HEK293 (cell line): ENCODE measurements around the gene SLU7.
A peak's percentile ranks its signal among the peaks of the same experiment; 100 is the strongest.

Source experiments
- CTCF ChIA-PET: fragments of 350-600 bp; formaldehyde crosslinking; extraction: SDS; loops from one replicate; lab custom pipeline; 2021; ENCODE audit warnings: antibody characterized with exemption; lab: Yijun Ruan, JAX
- POLR2A ChIA-PET: fragments of 300-600 bp; formaldehyde crosslinking; extraction: SDS; loops from one replicate; lab custom pipeline; 2020; ENCODE audit warnings: antibody characterized with exemption, inconsistent platforms; lab: Yijun Ruan, JAX
- H3K27ac ChIP-seq: fragments of 200-500 bp; sonication (Bioruptor generic); 2 replicates; pipeline ENCODE4 v1.5.1; 2014; ENCODE audit warnings: low read depth, low read length, control low read depth, inconsistent platforms; ENCODE audit errors: extremely low read depth
- H3K36me3 ChIP-seq, 2 experiments: fragments of 200-500 bp in 1 of 2; sonication (Bioruptor generic) in 1 of 2; 1 replicate in 1 of 2; 2 replicates in 1 of 2; pipeline ENCODE4 v1.5.1; 2014 to 2017; ENCODE audit warnings: inconsistent platforms in 2 of 2, low read length in 2 of 2; ENCODE audit not compliant: control insufficient read depth in 2 of 2, insufficient read depth in 1 of 2
- H3K4me1 ChIP-seq: fragments of 200-500 bp; sonication (Bioruptor generic); 2 replicates; pipeline ENCODE4 v1.5.1; 2014; ENCODE audit warnings: mild to moderate bottlenecking, low read length, inconsistent platforms; ENCODE audit not compliant: control insufficient read depth, insufficient read depth
- H3K4me3 ChIP-seq: 2 replicates; pipeline ENCODE4 v1.5.1; 2011; ENCODE audit warnings: low read depth, mild to moderate bottlenecking, control low read depth, low read length, moderate library complexity
- H3K9me3 ChIP-seq: fragments of 200-500 bp; sonication (Bioruptor generic); 2 replicates; pipeline ENCODE4 v1.5.1; 2014; ENCODE audit warnings: low read depth, low read length, inconsistent platforms; ENCODE audit not compliant: control insufficient read depth, insufficient read depth
- EGR2 ChIP-seq: fragments of 450-650 bp; formaldehyde crosslinking; IDR thresholded peaks from 2 replicates; pipeline ENCODE4 v1.5.1; 2016; ENCODE audit warnings: low read depth, missing biosample characterization, missing genetic modification characterization
- FEZF1 ChIP-seq: fragments of 450-650 bp; formaldehyde crosslinking; IDR thresholded peaks from 2 replicates; pipeline ENCODE4 v1.5.1; 2016; ENCODE audit warnings: missing biosample characterization, missing genetic modification characterization
- GFI1B ChIP-seq: fragments of 450-650 bp; formaldehyde crosslinking; IDR thresholded peaks from 2 replicates; pipeline ENCODE4 v1.5.1; 2016; ENCODE audit warnings: missing biosample characterization, missing genetic modification characterization
- KLF16 ChIP-seq: fragments of 450-650 bp; formaldehyde crosslinking; IDR thresholded peaks from 2 replicates; pipeline ENCODE4 v1.5.1; 2017; ENCODE audit warnings: missing biosample characterization, missing genetic modification characterization
- KLF8 ChIP-seq: fragments of 450-650 bp; formaldehyde crosslinking; IDR thresholded peaks from 2 replicates; pipeline ENCODE4 v1.5.1; 2016; ENCODE audit warnings: missing biosample characterization, missing genetic modification characterization
- PATZ1 ChIP-seq: fragments of 450-650 bp; formaldehyde crosslinking; IDR thresholded peaks from 2 replicates; pipeline ENCODE4 v1.5.1; 2016; ENCODE audit warnings: missing biosample characterization, missing genetic modification characterization
- PRDM1 ChIP-seq: fragments of 450-650 bp; formaldehyde crosslinking; IDR thresholded peaks from 2 replicates; pipeline ENCODE4; 2016; ENCODE audit warnings: missing biosample characterization, missing genetic modification characterization
- RBAK ChIP-seq: fragments of 450-650 bp; formaldehyde crosslinking; IDR thresholded peaks from 2 replicates; pipeline ENCODE4 v1.5.1; 2016; ENCODE audit warnings: missing biosample characterization, missing genetic modification characterization
- SALL2 ChIP-seq: fragments of 450-650 bp; formaldehyde crosslinking; IDR thresholded peaks from 2 replicates; pipeline ENCODE4 v1.5.0; 2017; ENCODE audit warnings: missing biosample characterization, mild to moderate bottlenecking, missing genetic modification characterization, borderline replicate concordance
- SP7 ChIP-seq: fragments of 450-650 bp; formaldehyde crosslinking; IDR thresholded peaks from 2 replicates; pipeline ENCODE4 v1.5.1; 2016; ENCODE audit warnings: missing biosample characterization, missing genetic modification characterization
- WT1 ChIP-seq: fragments of 450-650 bp; formaldehyde crosslinking; IDR thresholded peaks from 2 replicates; pipeline ENCODE4 v1.5.1; 2016; ENCODE audit warnings: missing biosample characterization, missing genetic modification characterization
- ZBTB11 ChIP-seq: fragments of 450-650 bp; formaldehyde crosslinking; conservative IDR thresholded peaks from 2 replicates; pipeline ENCODE4 v1.5.1; 2016; ENCODE audit warnings: low read depth, missing biosample characterization, missing genetic modification characterization
- ZBTB17 ChIP-seq: fragments of 450-650 bp; formaldehyde crosslinking; IDR thresholded peaks from 2 replicates; pipeline ENCODE4 v1.5.1; 2016; ENCODE audit warnings: missing biosample characterization, missing genetic modification characterization
- ZBTB21 ChIP-seq: fragments of 450-650 bp; formaldehyde crosslinking; IDR thresholded peaks from 2 replicates; pipeline ENCODE4 v1.5.1; 2017; ENCODE audit warnings: missing biosample characterization, missing genetic modification characterization
- ZBTB7A ChIP-seq: fragments of 450-650 bp; formaldehyde crosslinking; IDR thresholded peaks from 2 replicates; pipeline ENCODE4 v1.5.1; 2016; ENCODE audit warnings: low read depth, missing biosample characterization, missing genetic modification characterization
- ZFP37 ChIP-seq: fragments of 450-650 bp; formaldehyde crosslinking; IDR thresholded peaks from 2 replicates; pipeline ENCODE4 v1.5.1; 2016; ENCODE audit warnings: missing biosample characterization, missing genetic modification characterization
- ZNF18 ChIP-seq: fragments of 450-650 bp; formaldehyde crosslinking; IDR thresholded peaks from 2 replicates; pipeline ENCODE4 v1.5.1; 2016; ENCODE audit warnings: missing biosample characterization, missing genetic modification characterization
- ZNF2 ChIP-seq: fragments of 450-650 bp; formaldehyde crosslinking; IDR thresholded peaks from 2 replicates; pipeline ENCODE4 v1.5.1; 2016; ENCODE audit warnings: missing biosample characterization, missing genetic modification characterization
- ZNF214 ChIP-seq: fragments of 450-650 bp; formaldehyde crosslinking; IDR thresholded peaks from 2 replicates; pipeline ENCODE4 v1.5.1; 2017; ENCODE audit warnings: missing biosample characterization, mild to moderate bottlenecking, missing genetic modification characterization, borderline replicate concordance
- ZNF23 ChIP-seq: fragments of 450-650 bp; formaldehyde crosslinking; IDR thresholded peaks from 2 replicates; pipeline ENCODE4 v1.5.1; 2016; ENCODE audit warnings: missing biosample characterization, missing genetic modification characterization, borderline replicate concordance
- ZNF239 ChIP-seq: fragments of 450-650 bp; formaldehyde crosslinking; IDR thresholded peaks from 2 replicates; pipeline ENCODE4 v1.5.1; 2016; ENCODE audit warnings: missing biosample characterization, missing genetic modification characterization
- ZNF354C ChIP-seq: fragments of 450-650 bp; formaldehyde crosslinking; IDR thresholded peaks from 2 replicates; pipeline ENCODE4 v1.5.1; 2016; ENCODE audit warnings: missing biosample characterization, missing genetic modification characterization, low read depth, borderline replicate concordance
- ZNF366 ChIP-seq: fragments of 450-650 bp; formaldehyde crosslinking; conservative IDR thresholded peaks from 2 replicates; pipeline ENCODE4 v1.5.1; 2016; ENCODE audit warnings: missing biosample characterization, missing genetic modification characterization
- ZNF600 ChIP-seq: fragments of 450-650 bp; formaldehyde crosslinking; IDR thresholded peaks from 2 replicates; pipeline ENCODE4 v1.5.1; 2016; ENCODE audit warnings: missing biosample characterization, missing genetic modification characterization
- ZNF692 ChIP-seq: fragments of 450-650 bp; formaldehyde crosslinking; IDR thresholded peaks from 2 replicates; pipeline ENCODE4 v1.5.1; 2016; ENCODE audit warnings: missing biosample characterization, missing genetic modification characterization
- ZNF785 ChIP-seq: fragments of 450-650 bp; formaldehyde crosslinking; IDR thresholded peaks from 2 replicates; pipeline ENCODE4 v1.5.1; 2016; ENCODE audit warnings: missing biosample characterization, missing genetic modification characterization
- ZNF792 ChIP-seq: fragments of 450-650 bp; formaldehyde crosslinking; IDR thresholded peaks from 2 replicates; pipeline ENCODE4 v1.5.1; 2016; ENCODE audit warnings: missing biosample characterization, missing genetic modification characterization
- ZSCAN18 ChIP-seq: fragments of 450-650 bp; formaldehyde crosslinking; IDR thresholded peaks from 2 replicates; pipeline ENCODE4 v1.5.1; 2016; ENCODE audit warnings: missing biosample characterization, missing genetic modification characterization

Gene SLU7

GRCh38 chr5:160435532-160435931 lies 16.7 kb upstream of the SLU7 start:
- Histone ChIP-seq H3K4me1 (no peaks in the 10 kb centered on the region; the same call in 1 of the 2 replicates), H3K9me3 (no peaks in the 10 kb centered on the region), H3K27ac (no peak overlapping the region), H3K4me3 (no peak overlapping the region), H3K36me3 (no peaks in the 10 kb centered on the region)
- POLR2A ChIA-PET, result no interaction called here
- TF ChIP-seq ZNF792 (tag by site-specific recombination) (no peak), ZNF23 (tag by site-specific recombination) (no peak), ZFP37 (tag by site-specific recombination) (no peak), SALL2 (no peak), ZNF600 (tag by site-specific recombination) (no peak), ZNF366 (tag by site-specific recombination) (no peak), ZNF354C (no peak), ZNF2 (tag by site-specific recombination) (no peak), ZNF785 (no peak), ZBTB11 (tag by site-specific recombination) (no peak), RBAK (tag by site-specific recombination) (no peak), ZNF239 (tag by site-specific recombination) (no peak), GFI1B (tag by site-specific recombination) (no peak), ZNF18 (tag by site-specific recombination) (no peak), ZBTB7A (tag by site-specific recombination) (no peak), ZSCAN18 (no peak), PRDM1 (no peak)
- CTCF ChIA-PET, result no interaction called here

GRCh38 chr5:160434022-160434531 lies 15.2 kb upstream of the SLU7 start:
- Histone ChIP-seq H3K9me3 (no peaks in the 10 kb centered on the region), H3K4me3 (no peak overlapping the region), H3K36me3 (peaks cover 8 to 11% of the 10 kb centered on the region in 2 experiments), H3K27ac (no peak overlapping the region), H3K4me1 (no peaks in the 10 kb centered on the region; the same call in 1 of the 2 replicates)
- CTCF ChIA-PET, result interaction anchor here (0.9 kb wide), 1 partner anchor 10 kb away, joined by 4 read pairs; no protein-coding TSS in a partner anchor
- POLR2A ChIA-PET, result interaction anchor here (1.0 kb wide), 2 partner anchors 12 to 15 kb away, joined by 3 to 6 read pairs; partner anchors contain the start of genes PTTG1 and SLU7
- TF ChIP-seq ZNF692, result peak; percentile 85
- peak; percentile 86 for TF ChIP-seq EGR2 (tag by site-specific recombination)
- TF ChIP-seq SP7 (tag by site-specific recombination), result peak; percentile 69
- TF ChIP-seq WT1 (tag by site-specific recombination), result peak; percentile 87
- TF ChIP-seq PATZ1 (tag by site-specific recombination), result peak; percentile 20; the same call in 1 of the 2 replicates
- no peak for TF ChIP-seq ZBTB21 (tag by site-specific recombination)
- no peak for TF ChIP-seq ZNF214
- TF ChIP-seq ZBTB17, result peak; percentile 77
- peak; percentile 60 for TF ChIP-seq FEZF1 (tag by site-specific recombination)
- no peak for TF ChIP-seq KLF8 (tag by site-specific recombination)
- no peak for TF ChIP-seq KLF16
- TF ChIP-seq ZNF2 (tag by site-specific recombination), result peak; percentile 44; the same call in 1 of the 2 replicates
